PC-3 (cell line): ENCODE measurements around the gene LEUTX. TPM values are rescaled to one million over a fixed set of nuclear protein-coding genes. Genes with fewer than 3 reads are reported as not detected.

Experiments
- ATAC-seq: fragments of 200-7000 bp; cut with Tn5 transposase; 2 replicates; pipeline ENCODE4 v1.9.1; 2020; ENCODE audit warnings: mild to moderate bottlenecking, moderate library complexity
- BruUV-seq: library from RNA; stranded (reverse); fragments of 400-500 nt; replicated peaks from 2 replicates; lab custom pipeline; 2021; lab: Mats Ljungman, UMichigan
- CTCF ChIA-PET: fragments of 300-600 bp; sonication (Branson Sonifier 250); formaldehyde crosslinking; loops from one replicate; lab custom pipeline; 2022; ENCODE audit warnings: antibody characterized with exemption; lab: Charles Lee
- POLR2A ChIA-PET: fragments of 300-600 bp; sonication (Branson Sonifier 250); formaldehyde crosslinking; loops from one replicate; lab custom pipeline; 2022; ENCODE audit warnings: antibody characterized with exemption; ENCODE audit not compliant: unreplicated experiment; lab: Charles Lee
- DNase-seq: peaks from one replicate; pipeline ENCODE4 v3.0.0-alpha.2; 2015
- H2AFZ ChIP-seq: fragments of 300-600 bp; sonication (generic); 2 replicates; pipeline ENCODE4 v1.6.0; 2016; ENCODE audit warnings: antibody characterized with exemption, low read length
- H3F3A ChIP-seq: fragments of 300-600 bp; sonication (generic); one replicate; pipeline ENCODE4 v1.6.0; 2017; ENCODE audit warnings: antibody characterized with exemption, low read length, control low read depth, mild to moderate bottlenecking; ENCODE audit not compliant: unreplicated experiment
- H3K27ac ChIP-seq: fragments of 300-600 bp; sonication (generic); 2 replicates; pipeline ENCODE4 v1.5.1; 2016; ENCODE audit warnings: mild to moderate bottlenecking, low read length
- H3K27me3 ChIP-seq: fragments of 300-600 bp; sonication (generic); 2 replicates; pipeline ENCODE4 v1.6.1; 2016; ENCODE audit warnings: low read length, mixed read lengths
- H3K36me3 ChIP-seq: fragments of 300-600 bp; sonication (generic); 2 replicates; pipeline ENCODE4 v1.6.1; 2016; ENCODE audit warnings: low read depth, mixed run types, low read length, mixed read lengths
- H3K4me1 ChIP-seq: fragments of 300-600 bp; sonication (generic); 2 replicates; pipeline ENCODE4 v1.5.1; 2016; ENCODE audit warnings: low read length; ENCODE audit not compliant: insufficient read depth
- H3K4me2 ChIP-seq: fragments of 300-600 bp; sonication (generic); 2 replicates; pipeline ENCODE4 v1.6.0; 2016; ENCODE audit warnings: low read length
- H3K4me3 ChIP-seq: fragments of 300-600 bp; sonication (generic); 2 replicates; pipeline ENCODE4 v1.5.1; 2016; ENCODE audit warnings: mild to moderate bottlenecking, low read length, mixed read lengths
- H3K79me2 ChIP-seq: fragments of 300-600 bp; sonication (generic); 2 replicates; pipeline ENCODE4 v1.6.1; 2017; ENCODE audit warnings: low read length, mixed read lengths
- H3K9ac ChIP-seq: fragments of 300-600 bp; sonication (generic); 2 replicates; pipeline ENCODE4 v1.6.0; 2016; ENCODE audit warnings: mild to moderate bottlenecking, low read length
- H3K9me2 ChIP-seq: fragments of 300-600 bp; sonication (generic); replicated peaks from 2 replicates; pipeline ENCODE4 v1.6.1; 2016; ENCODE audit warnings: mixed run types, low read length, mixed read lengths
- H3K9me3 ChIP-seq: fragments of 300-600 bp; sonication (generic); 2 replicates; pipeline ENCODE4 v1.6.1; 2016; ENCODE audit warnings: low read length, mixed read lengths
- H4K20me1 ChIP-seq: fragments of 300-600 bp; sonication (generic); 2 replicates; pipeline ENCODE4 v1.6.1; 2016; ENCODE audit warnings: low read length, mixed read lengths
- CTCF ChIP-seq: fragments of 300-600 bp; sonication (generic); conservative IDR thresholded peaks from 2 replicates; pipeline ENCODE4 v1.5.1; 2017; ENCODE audit warnings: antibody characterized with exemption, low read depth, mild to moderate bottlenecking, low read length
- EZH2 ChIP-seq: fragments of 300-600 bp; sonication (generic); IDR thresholded peaks from one replicate; pipeline ENCODE4 v1.6.1; 2017; ENCODE audit warnings: antibody characterized with exemption, mild to moderate bottlenecking, low read length; ENCODE audit not compliant: unreplicated experiment
- EZH2phosphoT487 ChIP-seq: fragments of 300-600 bp; sonication (generic); IDR thresholded peaks from 2 replicates; pipeline ENCODE4 v1.6.1; 2018; ENCODE audit warnings: mild to moderate bottlenecking, antibody characterized with exemption, low read length, borderline replicate concordance
- intact Hi-C: fragments of 100-400 bp; cut with micrococcal nuclease; formaldehyde crosslinking; loops from 2 replicates; pipeline ENCODE4 v1.9.0; 2023
- total RNA-seq: library from RNA; depleted of rRNA; stranded (reverse); fragments of >200 nt; gene quantifications from 2 replicates; pipeline ENCODE4 v1.2.3, GENCODE V29; 2014

Gene LEUTX
- total RNA-seq, 1 experiment from 2014 or later: not detected

- Histone ChIP-seq H3K4me3 (no peak overlapping the region), H2AFZ (no peak overlapping the region), H3K36me3 (no peaks in the 10 kb centered on the region), H3K27ac (no peak overlapping the region), H3K79me2 (no peaks in the 10 kb centered on the region), H3K9ac (no peak overlapping the region), H3K27me3 (peaks cover 29% of the 10 kb centered on the region), H3K4me2 (no peak overlapping the region), H3K4me1 (no peaks in the 10 kb centered on the region), H3K9me2 (no peaks in the 10 kb centered on the region), H3K9me3 (no peaks in the 10 kb centered on the region), H4K20me1 (no peaks in the 10 kb centered on the region), H3F3A (no peaks in the 10 kb centered on the region)
- intact Hi-C loops: no loop called here
- ATAC-seq: no peak
- ChIA-PET POLR2A (no interaction called here), CTCF (no interaction called here)
- no peak for TF ChIP-seq CTCF
- TF ChIP-seq EZH2: no peak
- no peak for TF ChIP-seq EZH2phosphoT487
- no peak for DNase-seq
- no TSS peak for BruUV-seq
These were observed 44.8 kb upstream of the LEUTX start for GRCh38 chr19:39733841-39734240.

GRCh38 chr19:39735688-39736087, 43.0 kb upstream of the LEUTX start:
- H3K79me2 ChIP-seq: no peaks in the 10 kb centered on the region
- no peak for TF ChIP-seq CTCF
- no peak for TF ChIP-seq EZH2phosphoT487
- no peak for TF ChIP-seq EZH2
- H3F3A ChIP-seq: no peaks in the 10 kb centered on the region
- H3K27me3 ChIP-seq: peaks cover 22% of the 10 kb centered on the region
- no peak for DNase-seq
- intact Hi-C loops: no loop called here
- no peak overlapping the region for H3K9ac ChIP-seq
- ATAC-seq: no peak
- H3K9me3 ChIP-seq: no peaks in the 10 kb centered on the region
- no peak overlapping the region for H3K4me2 ChIP-seq
- no TSS peak for BruUV-seq
- H3K27ac ChIP-seq: no peak overlapping the region
- H3K36me3 ChIP-seq: no peaks in the 10 kb centered on the region
- POLR2A ChIA-PET: no interaction called here
- H3K4me1 ChIP-seq: no peaks in the 10 kb centered on the region
- H3K4me3 ChIP-seq: no peak overlapping the region
- no peaks in the 10 kb centered on the region for H4K20me1 ChIP-seq
- no peak overlapping the region for H2AFZ ChIP-seq
- CTCF ChIA-PET: no interaction called here
- no peaks in the 10 kb centered on the region for H3K9me2 ChIP-seq

- H3K9me3 ChIP-seq: no peaks in the 10 kb centered on the region
- DNase-seq (no peak), ATAC-seq (no peak)
- H3K27me3 ChIP-seq: peaks cover 22% of the 10 kb centered on the region
- no peaks in the 10 kb centered on the region for H3K79me2 ChIP-seq
- no peak overlapping the region for H3K4me3 ChIP-seq
- H3F3A ChIP-seq: no peaks in the 10 kb centered on the region
- H3K9ac ChIP-seq: no peak overlapping the region
- no peaks in the 10 kb centered on the region for H3K9me2 ChIP-seq
- no peaks in the 10 kb centered on the region for H3K4me1 ChIP-seq
- H3K27ac ChIP-seq: no peak overlapping the region
- ChIA-PET POLR2A (no interaction called here), CTCF (no interaction called here)
- H3K36me3 ChIP-seq: no peaks in the 10 kb centered on the region
- H4K20me1 ChIP-seq: no peaks in the 10 kb centered on the region
- no peak overlapping the region for H3K4me2 ChIP-seq
- TF ChIP-seq CTCF: no peak
- no peak for TF ChIP-seq EZH2
- no peak for TF ChIP-seq EZH2phosphoT487
- no peak overlapping the region for H2AFZ ChIP-seq
- no TSS peak for BruUV-seq
- intact Hi-C loops: no loop called here
These were observed 42.6 kb upstream of the LEUTX start for GRCh38 chr19:39736088-39736487.
